ENCODE measurements around the gene PITPNC1.
A peak's percentile ranks its signal among the peaks of the same experiment; 100 is the strongest.
"Not testable (repeated sequence)": the region's sequence is repeated elsewhere in the genome, so short reads cannot be mapped to it uniquely, and the experiment has no call there.

Gene PITPNC1

DNA sequence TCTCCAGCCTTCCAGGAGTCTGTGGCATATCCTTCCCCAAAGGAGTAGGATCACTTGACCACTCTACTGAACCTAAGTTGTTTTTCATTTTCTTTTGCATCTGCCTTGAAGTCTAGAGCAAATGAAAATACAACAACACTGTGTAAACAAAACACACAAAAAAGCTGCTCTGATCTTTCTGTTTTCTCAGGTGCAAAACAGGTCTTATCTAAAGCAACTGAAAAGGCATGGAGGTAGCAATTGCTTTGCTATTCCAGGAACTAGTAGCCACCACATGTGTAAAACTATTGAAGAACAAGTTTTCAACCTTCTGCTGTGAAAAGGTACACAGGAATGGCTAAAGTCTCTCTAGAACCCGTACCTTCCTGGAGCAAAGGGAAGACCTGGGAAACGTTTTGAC, 127.1 kb downstream of the PITPNC1 start:
- DNase-seq (no peak), ATAC-seq (no peak)
- Mint-ChIP-seq H3K4me3 (no peak overlapping the region), H3K27ac (no peak overlapping the region), H3K9me3 (peaks cover 9 to 21% of the 10 kb centered on the region in 2 donors), H3K27me3 (no peaks in the 10 kb centered on the region), H3K4me1 (peaks cover 77% of the 10 kb centered on the region)

GRCh38 chr17:67506966-67507365, 129.9 kb downstream of the PITPNC1 start:
- H3K4me3 Mint-ChIP-seq, result no peak overlapping the region
- H3K4me1 Mint-ChIP-seq, result peaks cover 76% of the 10 kb centered on the region
- DNase-seq (no peak), ATAC-seq (no peak)
- no peak overlapping the region for H3K27ac Mint-ChIP-seq
- H3K9me3 Mint-ChIP-seq, result peaks cover 9 to 21% of the 10 kb centered on the region in 2 donors
- H3K27me3 Mint-ChIP-seq, result no peaks in the 10 kb centered on the region

- peaks cover 9 to 21% of the 10 kb centered on the region in 2 donors for H3K9me3 Mint-ChIP-seq
- ATAC-seq (peak; percentile 43), DNase-seq (no peak)
- H3K27ac Mint-ChIP-seq, result peak overlapping the region in 1 of 2 donors; percentile 29
- peaks cover 57% of the 10 kb centered on the region for H3K4me1 Mint-ChIP-seq
- no peaks in the 10 kb centered on the region for H3K27me3 Mint-ChIP-seq
- H3K4me3 Mint-ChIP-seq, result no peak overlapping the region
These were observed 132.6 kb downstream of the PITPNC1 start for GRCh38 chr17:67509390-67510287.

DNA sequence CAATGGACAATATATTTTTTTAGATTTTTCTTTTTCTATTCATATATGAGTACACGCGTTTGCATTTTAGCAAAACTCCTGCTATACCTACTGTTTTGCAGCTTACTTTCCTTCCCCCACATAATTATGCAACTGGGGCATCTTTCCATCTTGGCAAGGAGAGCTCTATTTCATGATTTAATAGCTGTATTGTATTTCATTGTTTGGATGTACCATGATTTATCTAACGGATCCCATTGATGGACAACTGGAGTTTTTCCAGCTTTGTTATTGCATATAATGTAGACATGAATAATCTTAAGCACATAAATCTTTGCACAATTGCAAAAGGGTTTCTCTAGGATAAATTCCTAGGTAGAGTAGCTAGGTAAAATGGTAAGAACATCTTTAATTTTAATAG, 133.9 kb downstream of the PITPNC1 start:
- no peak overlapping the region for H3K27ac Mint-ChIP-seq
- no peak for DNase-seq
- ATAC-seq, result no peak
- H3K4me1 Mint-ChIP-seq, result peaks cover 55% of the 10 kb centered on the region
- H3K4me3 Mint-ChIP-seq, result no peak overlapping the region
- H3K27me3 Mint-ChIP-seq, result no peaks in the 10 kb centered on the region
- peaks cover 9 to 21% of the 10 kb centered on the region in 2 donors for H3K9me3 Mint-ChIP-seq

- ATAC-seq (no peak), DNase-seq (no peak)
- Mint-ChIP-seq H3K4me1 (peaks cover 59% of the 10 kb centered on the region), H3K4me3 (no peak overlapping the region), H3K27me3 (no peaks in the 10 kb centered on the region), H3K27ac (no peak overlapping the region), H3K9me3 (peaks cover 10 to 22% of the 10 kb centered on the region in 2 donors)
These were observed 134.7 kb downstream of the PITPNC1 start for GRCh38 chr17:67511804-67512203.

- Mint-ChIP-seq H3K4me1 (peaks cover 61% of the 10 kb centered on the region), H3K27ac (no peak overlapping the region), H3K27me3 (no peaks in the 10 kb centered on the region), H3K4me3 (no peak overlapping the region), H3K9me3 (peaks cover 10 to 12% of the 10 kb centered on the region in 2 donors)
- no peak for DNase-seq
- ATAC-seq, result no peak
These were observed 137.9 kb downstream of the PITPNC1 start for GRCh38 chr17:67514998-67515397.

- DNase-seq, result no peak
- Mint-ChIP-seq H3K27ac (no peak overlapping the region), H3K9me3 (peaks cover 10 to 12% of the 10 kb centered on the region in 2 donors), H3K4me1 (peaks cover 61% of the 10 kb centered on the region), H3K27me3 (no peaks in the 10 kb centered on the region), H3K4me3 (no peak overlapping the region)
- ATAC-seq, result no peak
These were observed 138.5 kb downstream of the PITPNC1 start for GRCh38 chr17:67515490-67516083.

DNA sequence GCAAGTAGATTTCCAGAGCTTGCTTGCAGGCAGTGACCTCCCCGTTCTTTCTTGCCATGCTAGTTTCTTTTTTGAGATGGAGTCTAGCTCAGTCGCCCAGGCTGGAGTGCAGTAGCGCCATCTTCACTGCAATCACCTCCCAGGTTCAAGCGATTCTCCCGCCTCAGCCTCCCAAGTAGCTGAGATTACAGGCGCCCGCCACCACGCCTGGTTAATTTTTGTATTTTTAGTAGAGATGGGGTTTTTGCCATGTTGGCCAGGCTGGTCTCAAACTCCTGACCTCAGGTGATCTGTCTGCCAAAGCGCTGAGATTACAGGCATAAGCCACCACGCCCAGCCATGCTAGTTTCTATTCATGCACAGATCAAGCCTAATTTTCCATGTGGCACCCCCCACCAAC, 139.5 kb downstream of the PITPNC1 start:
- not testable (repeated sequence) for H3K4me3 Mint-ChIP-seq, H3K27ac Mint-ChIP-seq, DNase-seq, H3K27me3 Mint-ChIP-seq, ATAC-seq
- peaks cover 65% of the 10 kb centered on the region for H3K4me1 Mint-ChIP-seq
- H3K9me3 Mint-ChIP-seq, result peaks cover 10 to 12% of the 10 kb centered on the region in 2 donors

DNA sequence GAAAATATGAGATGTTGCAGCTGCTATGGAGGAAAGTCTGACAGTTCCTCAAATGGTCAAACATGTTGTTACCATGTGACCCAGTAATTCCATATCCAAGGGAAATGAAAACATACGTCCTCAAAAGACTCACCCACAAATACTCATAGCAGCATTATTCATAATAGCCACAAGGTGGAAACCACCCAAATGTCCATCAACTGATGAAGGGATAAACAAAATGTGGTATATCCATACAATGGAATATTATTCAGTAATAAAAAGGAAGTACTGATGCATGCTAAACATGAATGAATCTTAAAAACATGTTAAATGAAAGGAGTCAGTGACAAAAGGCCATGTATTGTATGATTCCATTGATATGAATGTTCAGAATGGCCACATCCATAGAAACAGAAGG, 140.2 kb downstream of the PITPNC1 start:
- ATAC-seq, result no peak
- Mint-ChIP-seq H3K9me3 (peaks cover 10 to 12% of the 10 kb centered on the region in 2 donors), H3K27me3 (no peaks in the 10 kb centered on the region), H3K4me1 (peaks cover 67% of the 10 kb centered on the region), H3K27ac (no peak overlapping the region), H3K4me3 (no peak overlapping the region)
- no peak for DNase-seq

DNA sequence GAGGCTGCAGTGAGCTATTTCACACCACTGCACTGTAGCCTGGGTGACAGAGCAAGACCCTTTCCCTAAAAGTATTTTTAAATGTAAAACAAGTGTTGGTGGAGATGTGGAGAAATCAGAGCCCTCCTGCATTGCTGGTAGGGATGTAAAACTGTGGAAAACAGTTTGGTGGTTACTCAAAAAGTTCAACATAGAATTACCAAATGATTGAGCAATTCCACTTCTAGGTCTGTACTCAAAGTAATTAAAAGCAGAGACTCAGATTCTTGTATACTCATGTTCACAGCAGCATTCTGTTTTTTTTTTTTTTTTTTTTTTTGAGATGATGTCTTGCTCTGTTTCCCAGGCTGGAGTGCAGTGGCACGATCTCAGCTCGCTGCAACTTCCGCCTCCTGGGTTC, 141.8 kb downstream of the PITPNC1 start:
- Mint-ChIP-seq H3K27ac (no peak overlapping the region), H3K4me3 (no peak overlapping the region), H3K4me1 (peaks cover 73% of the 10 kb centered on the region), H3K27me3 (no peaks in the 10 kb centered on the region), H3K9me3 (peaks cover 10 to 12% of the 10 kb centered on the region in 2 donors)
- no peak for ATAC-seq
- DNase-seq, result no peak

DNA sequence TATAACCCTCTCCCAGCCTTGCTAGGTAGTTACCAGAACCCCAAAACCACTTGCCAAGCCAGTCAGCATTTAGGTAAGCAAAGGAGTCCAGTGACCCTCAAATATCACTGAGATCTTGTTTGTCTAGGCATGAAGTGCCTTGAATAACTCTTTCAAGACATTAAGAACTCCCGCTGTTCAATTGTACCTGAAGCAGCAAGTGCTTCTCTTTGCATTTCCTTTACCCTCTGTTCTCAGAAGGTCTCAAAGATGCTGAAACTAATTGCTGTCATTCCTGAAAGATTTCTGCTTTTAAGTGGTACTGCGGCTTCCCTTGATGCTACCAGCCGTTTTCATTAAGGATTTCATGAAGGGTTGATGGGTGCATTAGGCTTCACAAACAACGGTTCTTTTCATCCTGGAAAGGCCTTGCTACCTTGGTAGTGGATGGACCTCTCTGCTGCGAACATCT, 142.7 kb downstream of the PITPNC1 start:
- no peak for ATAC-seq
- Mint-ChIP-seq H3K27me3 (no peaks in the 10 kb centered on the region), H3K4me1 (peaks cover 71% of the 10 kb centered on the region), H3K4me3 (peak overlapping the region; percentile 49 to 63), H3K27ac (no peak overlapping the region), H3K9me3 (peaks cover 10 to 12% of the 10 kb centered on the region in 2 donors)
- no peak for DNase-seq

DNA sequence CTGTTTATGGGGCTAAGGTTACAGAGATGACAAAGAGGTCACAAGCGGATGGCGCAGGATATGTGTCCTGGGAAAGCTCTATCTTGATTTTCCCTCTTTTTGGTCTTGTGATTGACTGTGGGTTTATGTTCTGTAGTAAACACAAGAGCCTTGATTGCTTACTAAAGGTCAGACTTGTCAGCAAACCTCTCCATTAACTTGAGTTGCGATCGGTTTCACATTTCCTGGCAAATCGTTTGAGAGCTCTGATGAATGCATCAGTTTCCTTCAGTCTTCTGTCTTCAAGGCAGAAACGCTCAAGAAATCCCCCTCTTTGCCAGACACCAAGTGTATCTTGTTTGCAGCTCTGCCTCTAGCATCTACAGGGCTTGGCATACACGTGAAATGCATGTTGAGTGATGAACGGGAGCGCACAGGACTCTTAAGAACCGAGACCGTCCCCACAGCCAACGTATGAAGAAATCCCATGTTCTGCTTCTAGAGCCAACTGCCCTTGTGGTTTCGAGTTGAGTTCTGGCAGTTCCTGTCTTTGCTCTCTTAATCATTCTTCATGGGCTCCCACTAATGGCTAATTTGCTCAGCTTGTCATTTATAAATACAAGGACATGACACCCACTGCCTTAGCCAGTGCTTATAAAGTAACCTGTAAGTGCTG, 143.3 kb downstream of the PITPNC1 start:
- no peak for ATAC-seq
- DNase-seq, result no peak
- H3K27me3 Mint-ChIP-seq, result no peaks in the 10 kb centered on the region
- H3K4me1 Mint-ChIP-seq, result peaks cover 66% of the 10 kb centered on the region
- H3K27ac Mint-ChIP-seq, result peak overlapping the region; percentile 50 to 83
- H3K9me3 Mint-ChIP-seq, result peaks cover 10 to 12% of the 10 kb centered on the region in 2 donors
- H3K4me3 Mint-ChIP-seq, result peak overlapping the region; percentile 49 to 63

- peaks cover 10 to 12% of the 10 kb centered on the region in 2 donors for H3K9me3 Mint-ChIP-seq
- no peak for DNase-seq
- no peaks in the 10 kb centered on the region for H3K27me3 Mint-ChIP-seq
- H3K4me1 Mint-ChIP-seq, result peaks cover 63% of the 10 kb centered on the region
- peak overlapping the region in 1 of 2 donors; percentile 63 for H3K4me3 Mint-ChIP-seq
- ATAC-seq, result no peak
- no peak overlapping the region for H3K27ac Mint-ChIP-seq
These were observed 144.1 kb downstream of the PITPNC1 start for GRCh38 chr17:67520916-67521774.

- Mint-ChIP-seq H3K27ac (no peak overlapping the region), H3K27me3 (no peaks in the 10 kb centered on the region), H3K9me3 (peaks cover 10 to 11% of the 10 kb centered on the region in 2 donors), H3K4me1 (peaks cover 63% of the 10 kb centered on the region), H3K4me3 (no peak overlapping the region)
- DNase-seq (no peak), ATAC-seq (no peak)
These were observed 144.6 kb downstream of the PITPNC1 start for GRCh38 chr17:67521775-67522069.

GRCh38 chr17:67523101-67523500, 146.0 kb downstream of the PITPNC1 start:
- Mint-ChIP-seq H3K27ac (no peak overlapping the region), H3K9me3 (no peaks in the 10 kb centered on the region), H3K4me3 (no peak overlapping the region), H3K27me3 (no peaks in the 10 kb centered on the region), H3K4me1 (peaks cover 64% of the 10 kb centered on the region)
- DNase-seq (no peak), ATAC-seq (no peak)

Data from stimulated activated naive CD8-positive, alpha-beta T cell treated with anti-CD3 and anti-CD28 coated beads, Interleukin-15, amount 100 ng/mL, for 72 hours (primary cell).